Endothelial cell of umbilical vein (primary cell): ENCODE measurements around the gene SSC4D. TPM values are rescaled to one million over a fixed set of nuclear protein-coding genes. Genes with fewer than 3 reads are reported as not detected.

Experiments
- BruUV-seq: library from RNA; stranded (reverse); fragments of 400-500 nt; replicated peaks from 2 replicates; lab custom pipeline; 2021; lab: Mats Ljungman, UMichigan
- CTCF ChIA-PET: fragments of 300-600, 350-600 bp; sonication (Branson Sonifier 250); formaldehyde crosslinking; loops from one replicate; lab custom pipeline; 2021; ENCODE audit warnings: antibody characterized with exemption, inconsistent platforms; lab: Charles Lee
- POLR2A ChIA-PET: fragments of 300-600, 350-600 bp; sonication (Branson Sonifier 250); formaldehyde crosslinking; loops from one replicate; lab custom pipeline; 2021; ENCODE audit warnings: antibody characterized with exemption, inconsistent platforms; lab: Charles Lee
- DNase-seq: peaks from one replicate; pipeline ENCODE4 v3.0.0-alpha.2; 2011; ENCODE audit warnings: low read depth, low spot score
- FAIRE-seq: peaks from 2 replicates; lab custom pipeline; 2011; peaks lifted over from hg19 to GRCh38; lab: Jason Lieb, UNC
- H2AFZ ChIP-seq: 2 replicates; pipeline ENCODE4 v1.6.0; 2012; ENCODE audit warnings: low read depth, low read length, control low read depth, inconsistent platforms
- H3K27ac ChIP-seq: 2 replicates; pipeline ENCODE4 v1.5.1; 2011; ENCODE audit warnings: low read depth, mild to moderate bottlenecking, control low read depth, low read length, moderate library complexity; ENCODE audit not compliant: insufficient read depth
- H3K27me3 ChIP-seq, 2 experiments: 2 replicates each; pipeline versions ENCODE4 v1.6.0 to v1.6.1; 2011; ENCODE audit warnings: low read length in 2 of 2, mixed read lengths in 1 of 2; ENCODE audit not compliant: control insufficient read depth in 2 of 2, insufficient read depth in 2 of 2
- H3K36me3 ChIP-seq, 2 experiments: 2 replicates in 1 of 2; 3 replicates in 1 of 2; pipeline ENCODE4 v1.5.1; 2011; ENCODE audit warnings: low read length in 2 of 2, mild to moderate bottlenecking in 1 of 2, moderate library complexity in 1 of 2; ENCODE audit not compliant: control insufficient read depth in 2 of 2, insufficient read depth in 2 of 2; ENCODE audit errors: extremely low read depth in 1 of 2
- H3K4me1 ChIP-seq: 3 replicates; pipeline ENCODE4 v1.5.1; 2011; ENCODE audit warnings: mild to moderate bottlenecking, low read length; ENCODE audit not compliant: control insufficient read depth, insufficient read depth; ENCODE audit errors: extremely low read depth
- H3K4me2 ChIP-seq: 2 replicates; pipeline ENCODE4 v1.6.1; 2011; ENCODE audit warnings: low read length, control low read depth, mixed read lengths; ENCODE audit not compliant: insufficient read depth
- H3K4me3 ChIP-seq, 3 experiments: fragments of 200-600 bp in 1 of 3; sonication (generic), shearing (Covaris generic) in 1 of 3; replicated peaks in 1 of 3; 2 replicates each; pipeline ENCODE4 v1.5.1; 2011 to 2016; ENCODE audit warnings: control low read depth in 3 of 3, low read length in 3 of 3, mild to moderate bottlenecking in 2 of 3, inconsistent platforms in 1 of 3, low read depth in 1 of 3, moderate library complexity in 1 of 3; ENCODE audit not compliant: insufficient read depth in 1 of 3
- H3K79me2 ChIP-seq: 2 replicates; pipeline ENCODE4 v1.6.0; 2012; ENCODE audit warnings: low read length, inconsistent platforms; ENCODE audit not compliant: control insufficient read depth, insufficient read depth
- H3K9ac ChIP-seq: replicated peaks from 2 replicates; pipeline ENCODE3; 2011; ENCODE audit warnings: low read length, control low read depth; ENCODE audit not compliant: insufficient read depth; ENCODE audit errors: extremely low read depth
- H3K9me1 ChIP-seq: replicated peaks from 3 replicates; pipeline ENCODE4 v1.6.0; 2011; ENCODE audit warnings: mild to moderate bottlenecking, low read length; ENCODE audit not compliant: control insufficient read depth, insufficient read depth; ENCODE audit errors: extremely low read depth
- H3K9me3 ChIP-seq: replicated peaks from 2 replicates; pipeline ENCODE4 v1.5.1; 2012; ENCODE audit warnings: low read length, inconsistent platforms; ENCODE audit not compliant: control insufficient read depth, insufficient read depth
- H4K20me1 ChIP-seq: replicated peaks from 2 replicates; pipeline ENCODE3; 2011; ENCODE audit warnings: mild to moderate bottlenecking, low read length; ENCODE audit not compliant: control insufficient read depth, insufficient read depth; ENCODE audit errors: extremely low read depth
- CTCF ChIP-seq, 2 donors: IDR thresholded peaks; 1 replicate in 1 of 2; 2 replicates in 1 of 2; pipeline ENCODE4 v1.5.1; 2011; ENCODE audit warnings: low read length in 2 of 2, mild to moderate bottlenecking in 2 of 2, moderate library complexity in 2 of 2, control low read depth in 1 of 2, inconsistent platforms in 1 of 2, low read depth in 1 of 2; ENCODE audit not compliant: insufficient read depth in 1 of 2; ENCODE audit errors: extremely low read depth in 1 of 2
- EZH2 ChIP-seq: IDR thresholded peaks from 2 replicates; pipeline ENCODE4 v1.6.1; 2012; ENCODE audit warnings: borderline replicate concordance, low read depth, mild to moderate bottlenecking, moderate library complexity, low read length, inconsistent platforms; ENCODE audit not compliant: severe bottlenecking
- FOS ChIP-seq: IDR thresholded peaks from 2 replicates; pipeline ENCODE4 v1.6.1; 2011; ENCODE audit warnings: mild to moderate bottlenecking, low read length, moderate library complexity, borderline replicate concordance; ENCODE audit not compliant: insufficient read depth
- GATA2 ChIP-seq: IDR thresholded peaks from 2 replicates; pipeline ENCODE4 v1.7.0; 2011; ENCODE audit warnings: low read depth, mild to moderate bottlenecking, moderate library complexity, mixed read lengths, low read length; ENCODE audit not compliant: insufficient read length, insufficient read depth
- JUN ChIP-seq: IDR thresholded peaks from 2 replicates; pipeline ENCODE4 v1.6.1; 2011; ENCODE audit warnings: borderline replicate concordance, low read depth; ENCODE audit not compliant: insufficient read length, insufficient read depth
- MAX ChIP-seq: IDR thresholded peaks from 2 replicates; pipeline ENCODE4 v1.6.1; 2011; ENCODE audit not compliant: insufficient read depth, insufficient read length
- MYC ChIP-seq: IDR thresholded peaks from one replicate; pipeline ENCODE4 v1.6.1; 2011; ENCODE audit warnings: mild to moderate bottlenecking, low read depth, low read length
- POLR2A ChIP-seq: IDR thresholded peaks from 2 replicates; pipeline ENCODE4 v1.6.1; 2012; ENCODE audit warnings: low read depth, mild to moderate bottlenecking, control low read depth, low read length
- POLR2AphosphoS5 ChIP-seq: IDR thresholded peaks from 2 replicates; pipeline ENCODE4 v1.6.1; 2012; ENCODE audit warnings: low read depth, mild to moderate bottlenecking, control low read depth, low read length, moderate library complexity; ENCODE audit not compliant: insufficient read depth
- dilution Hi-C: fragments of 300-500 bp; cut with MboI; formaldehyde crosslinking; loops from one replicate; pipeline ENCODE4 v1.15.0; 2019; ENCODE audit warnings: low sequenced_read_pairs; ENCODE audit not compliant: extremely low pct_ligation_motif_present
- intact Hi-C: fragments of 100-400 bp; cut with micrococcal nuclease; formaldehyde crosslinking; loops from one replicate; pipeline ENCODE4 v1.10.0; 2022
- polyA plus RNA-seq, 4 experiments: library from polyadenylated mRNA; depleted of rRNA in 3 of 4; stranded (reverse) in 3 of 4; unstranded in 1 of 4; fragments of >200 nt; gene quantifications; 2 replicates each; pipeline versions ENCODE4 v1.2.1 to v1.2.3, GENCODE V29; 2011 to 2012; ENCODE audit warnings: missing spikeins in 1 of 4
- total RNA-seq: library from RNA; stranded (reverse); gene quantifications from 2 replicates; pipeline ENCODE4 v1.2.3, GENCODE V29; 2021

SSC4D gene
- total and polyA plus RNA-seq, 2 donors (not counting 3 experiments of a cell fraction or from before 2014, with no cell fraction given) = 0.46 to 0.88 TPM

- Histone ChIP-seq H3K27me3 (no peaks in the 10 kb centered on the region), H3K4me1 (peaks cover 9% of the 10 kb centered on the region), H3K9ac (no peak overlapping the region), H3K79me2 (no peaks in the 10 kb centered on the region), H3K36me3 (no peaks in the 10 kb centered on the region), H3K4me2 (no peak overlapping the region), H4K20me1 (no peaks in the 10 kb centered on the region), H3K9me1 (no peaks in the 10 kb centered on the region), H3K9me3 (no peaks in the 10 kb centered on the region), H3K27ac (no peak overlapping the region), H3K4me3 (no peak overlapping the region), H2AFZ (no peak overlapping the region)
- DNase-seq (no peak), FAIRE-seq (no peak)
- ChIA-PET CTCF (interaction anchor here (0.7 kb wide), 1 partner anchor 1248 kb away, joined by 3 read pairs; no protein-coding TSS in a partner anchor), POLR2A (no interaction called here)
- BruUV-seq = no TSS peak
- dilution Hi-C loops = no loop called here
- intact Hi-C loops = loop anchor here (2.0 kb wide), 1 partner anchor 69 kb away; the partner anchor contains the start of gene YWHAG
- TF ChIP-seq GATA2 = no peak
- no peak for TF ChIP-seq EZH2
- TF ChIP-seq MAX = no peak
- TF ChIP-seq FOS = no peak
- no peak for TF ChIP-seq POLR2AphosphoS5
- TF ChIP-seq JUN = no peak
- TF ChIP-seq CTCF (IDR thresholded peaks at IDR 0.05; ENCODE audit: extremely low read depth in 1 of 2, insufficient read depth in 1 of 2, low read depth in 1 of 2, low read length in 2 of 2) = no peak
- TF ChIP-seq MYC = no peak
- TF ChIP-seq POLR2A = no peak
Measured at GRCh38 chr7:76428149-76428823, 18.8 kb upstream of the SSC4D start.
